Muscle of leg (tissue), 16 donors: Measurements from ENCODE around the gene GPR180. TPM values are rescaled to one million over a fixed set of nuclear protein-coding genes. Genes with fewer than 3 reads are reported as not detected.

Experiments
- DNase-seq: peaks from one replicate; pipeline ENCODE4 v3.0.0; 2013
- H3K27ac ChIP-seq: one replicate; pipeline ENCODE4 v1.5.1; 2013; ENCODE audit warnings: mild to moderate bottlenecking, low read length, control low read depth
- H3K27me3 ChIP-seq: one replicate; pipeline ENCODE4 v1.6.1; 2013; ENCODE audit warnings: low read length; ENCODE audit not compliant: control insufficient read depth, insufficient read depth
- H3K36me3 ChIP-seq: one replicate; pipeline ENCODE4 v1.6.1; 2013; ENCODE audit warnings: low read length; ENCODE audit not compliant: control insufficient read depth, insufficient read depth
- H3K4me1 ChIP-seq: one replicate; pipeline ENCODE4 v1.6.1; 2013; ENCODE audit warnings: low read length; ENCODE audit not compliant: control insufficient read depth, insufficient read depth
- H3K4me3 ChIP-seq: one replicate; pipeline ENCODE4 v1.5.1; 2013; ENCODE audit warnings: low read length, control low read depth
- H3K9me3 ChIP-seq: replicated peaks from 2 replicates; pipeline ENCODE4 v1.6.1; 2013; ENCODE audit warnings: low read depth, low read length; ENCODE audit not compliant: control insufficient read depth
- WGBS: methylation state at CpG from one replicate; pipeline ENCODE4 v1.1.5; 2013; ENCODE audit warnings: missing lambda C conversion rate; ENCODE audit not compliant: insufficient coverage; 5-methylcytosine and 5-hydroxymethylcytosine counted together
- long read RNA-seq, 11 donors: transcript quantifications; one replicate each; lab custom pipeline, GENCODE V29; 2026
- polyA plus RNA-seq, 8 donors: library from polyadenylated mRNA; unstranded; fragments of 120-200 nt; gene quantifications; one replicate each; pipeline versions ENCODE4 v1.2.1 to v1.2.3, GENCODE V29; 2013; ENCODE audit warnings: inconsistent platforms in 1 of 8, low replicate concordance in 1 of 8; ENCODE audit not compliant: insufficient read length in 8 of 8, insufficient read depth in 1 of 8
- total RNA-seq: library from RNA; stranded (reverse); fragments of 120-200 nt; gene quantifications from one replicate; pipeline ENCODE4 v1.2.4, GENCODE V29; 2013

GPR180 gene
- total RNA-seq = 7.4 TPM
- polyA plus RNA-seq = 1 to 10 TPM; 4.7 to 9.3 (median 6.7) TPM
- long read RNA-seq, donor 1, full-length matches to known transcripts = 3 of 3 reads
- long read RNA-seq, donor 1, partial matches to known transcripts = 0 of 3 reads
- long read RNA-seq, donor 1, other reads (novel, unspliced or antisense) = 0 of 3 reads
- long read RNA-seq, donor 2 = 0 reads
- long read RNA-seq, donor 3, full-length matches to known transcripts = 4 of 4 reads
- long read RNA-seq, donor 3, partial matches to known transcripts = 0 of 4 reads
- long read RNA-seq, donor 3, other reads (novel, unspliced or antisense) = 0 of 4 reads
- long read RNA-seq, donor 4, full-length matches to known transcripts = 5 of 5 reads
- long read RNA-seq, donor 4, partial matches to known transcripts = 0 of 5 reads
- long read RNA-seq, donor 4, other reads (novel, unspliced or antisense) = 0 of 5 reads
- long read RNA-seq, donor 5, full-length matches to known transcripts = 7 of 7 reads
- long read RNA-seq, donor 5, partial matches to known transcripts = 0 of 7 reads
- long read RNA-seq, donor 5, other reads (novel, unspliced or antisense) = 0 of 7 reads
- long read RNA-seq, donor 6, full-length matches to known transcripts = 3 of 3 reads
- long read RNA-seq, donor 6, partial matches to known transcripts = 0 of 3 reads
- long read RNA-seq, donor 6, other reads (novel, unspliced or antisense) = 0 of 3 reads
- long read RNA-seq, donor 7, full-length matches to known transcripts = 5 of 5 reads
- long read RNA-seq, donor 7, partial matches to known transcripts = 0 of 5 reads
- long read RNA-seq, donor 7, other reads (novel, unspliced or antisense) = 0 of 5 reads
- long read RNA-seq, donor 8 = 0 reads
- long read RNA-seq, donor 9, full-length matches to known transcripts = 2 of 2 reads
- long read RNA-seq, donor 9, partial matches to known transcripts = 0 of 2 reads
- long read RNA-seq, donor 9, other reads (novel, unspliced or antisense) = 0 of 2 reads
- long read RNA-seq, donor 10, full-length matches to known transcripts = 5 of 5 reads
- long read RNA-seq, donor 10, partial matches to known transcripts = 0 of 5 reads
- long read RNA-seq, donor 10, other reads (novel, unspliced or antisense) = 0 of 5 reads
- long read RNA-seq, donor 11, full-length matches to known transcripts = 2 of 2 reads
- long read RNA-seq, donor 11, partial matches to known transcripts = 0 of 2 reads
- long read RNA-seq, donor 11, other reads (novel, unspliced or antisense) = 0 of 2 reads

DNA sequence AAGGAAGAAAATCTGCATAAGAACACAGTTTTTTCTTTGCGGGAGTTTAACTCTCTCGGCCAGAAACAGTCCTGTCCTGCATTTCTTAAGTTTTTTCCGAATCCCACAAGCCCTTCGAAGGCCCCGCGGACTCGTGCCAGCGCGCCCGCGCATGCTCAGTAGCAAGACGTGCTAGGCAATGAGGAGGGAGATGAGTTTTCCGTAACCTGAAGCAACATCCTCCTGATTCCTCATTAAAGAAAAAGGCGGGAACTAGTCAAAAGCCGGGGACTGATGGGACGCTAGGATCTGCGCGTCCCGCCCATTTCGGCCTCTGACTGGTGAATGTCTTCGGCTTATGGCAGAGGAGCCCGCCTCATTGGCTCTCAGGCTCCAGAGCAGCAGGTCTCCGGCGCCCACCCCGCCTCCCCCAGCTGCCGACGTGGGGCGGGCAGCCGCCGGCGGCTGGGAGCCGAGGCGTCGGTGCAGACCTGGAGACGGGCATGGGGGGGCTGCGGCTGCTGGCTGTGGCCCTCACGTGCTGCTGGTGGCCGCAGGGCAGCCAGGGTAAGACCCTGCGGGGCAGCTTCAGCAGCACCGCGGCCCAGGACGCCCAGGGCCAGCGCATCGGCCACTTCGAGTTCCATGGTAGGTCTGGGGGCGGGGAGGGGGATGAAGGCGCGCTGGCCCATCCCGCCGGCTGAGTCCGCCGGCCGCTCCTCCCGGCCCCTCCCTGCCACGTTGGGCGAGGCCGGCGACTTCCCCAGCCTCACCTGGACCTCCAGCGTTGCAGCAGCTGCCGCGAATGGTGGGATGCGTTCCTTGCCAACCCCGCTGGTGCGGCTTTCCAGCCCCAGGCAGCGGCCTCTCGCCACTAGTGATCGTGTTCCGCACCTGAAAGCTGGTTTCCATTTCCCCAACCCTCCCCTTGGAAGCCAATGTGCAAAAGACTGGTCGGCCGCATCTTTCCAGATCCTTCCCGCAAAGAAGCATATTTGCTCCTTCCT lies at the start of gene GPR180:
TSS of gene GPR180 (plus strand) at position 412 of the 986 bp plus-strand sequence. CDS start at position 483, 71 bp downstream.
- Histone ChIP-seq H3K9me3 (no peaks in the 10 kb centered on the region), H3K4me1 (peaks cover 8% of the 10 kb centered on the region), H3K36me3 (peaks cover 3% of the 10 kb centered on the region), H3K27me3 (no peaks in the 10 kb centered on the region), H3K27ac (peak within 1 kb of the TSS; percentile 96), H3K4me3 (peak within 1 kb of the TSS; percentile 87)
- WGBS = 0% methylated on average over 64 of the region's 71 CpGs
- DNase-seq = peak; percentile 100

DNA sequence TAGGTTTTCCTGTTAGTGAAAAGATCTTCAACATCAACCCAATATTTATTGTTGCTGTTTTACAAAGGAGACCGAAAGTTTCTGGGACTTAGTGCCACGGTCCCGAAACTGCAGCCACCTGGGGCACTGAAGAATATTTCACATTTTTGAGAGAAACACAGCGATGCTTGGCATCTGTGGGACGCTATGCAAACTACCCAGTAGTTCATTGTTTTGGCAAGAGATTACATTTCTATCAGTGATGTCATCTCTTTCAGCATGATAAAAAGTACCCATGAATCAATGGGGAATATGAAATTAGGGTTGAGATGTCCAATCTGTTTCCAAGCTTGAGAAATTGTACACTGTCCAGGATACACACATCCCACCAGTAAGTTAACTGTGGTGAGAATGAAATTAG lies 49.6 kb upstream of the GPR180 start:
- WGBS = no CpG with 5 or more reads among the region's 5 CpGs
- DNase-seq = no peak

DNA sequence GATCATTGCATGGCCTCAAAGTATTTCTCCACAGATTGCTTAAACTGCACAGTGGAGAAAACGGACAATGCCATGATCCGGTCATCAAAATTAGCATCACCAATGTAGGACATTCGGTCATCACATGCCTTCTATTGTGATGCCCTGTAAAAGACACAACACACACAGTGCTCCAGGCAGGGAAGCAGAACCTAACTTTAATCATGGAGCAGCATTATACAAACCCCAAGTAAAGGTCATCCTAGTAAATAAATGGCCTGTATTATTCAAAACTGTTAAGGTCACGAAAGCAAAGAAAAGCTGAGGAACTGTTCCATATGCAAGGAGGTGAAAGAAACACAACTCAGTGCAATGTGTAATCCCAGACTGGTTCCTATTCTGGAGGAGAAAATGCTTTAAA lies 47.9 kb upstream of the GPR180 start:
- H3K4me1 ChIP-seq = peaks cover 2% of the 10 kb centered on the region
- H3K4me3 ChIP-seq = no peak overlapping the region
- no peak for DNase-seq
- 86% methylated on average over 4 of the region's 4 CpGs for WGBS
- H3K36me3 ChIP-seq = no peaks in the 10 kb centered on the region
- no peaks in the 10 kb centered on the region for H3K9me3 ChIP-seq
- no peaks in the 10 kb centered on the region for H3K27me3 ChIP-seq
- H3K27ac ChIP-seq = no peak overlapping the region

More for the DNA sequence above, 49.6 kb upstream of the GPR180 start:
- H3K27me3 ChIP-seq = no peaks in the 10 kb centered on the region
- H3K4me1 ChIP-seq = peaks cover 7% of the 10 kb centered on the region
- H3K27ac ChIP-seq = no peak overlapping the region
- H3K36me3 ChIP-seq = no peaks in the 10 kb centered on the region
- no peaks in the 10 kb centered on the region for H3K9me3 ChIP-seq
- H3K4me3 ChIP-seq = no peak overlapping the region

DNA sequence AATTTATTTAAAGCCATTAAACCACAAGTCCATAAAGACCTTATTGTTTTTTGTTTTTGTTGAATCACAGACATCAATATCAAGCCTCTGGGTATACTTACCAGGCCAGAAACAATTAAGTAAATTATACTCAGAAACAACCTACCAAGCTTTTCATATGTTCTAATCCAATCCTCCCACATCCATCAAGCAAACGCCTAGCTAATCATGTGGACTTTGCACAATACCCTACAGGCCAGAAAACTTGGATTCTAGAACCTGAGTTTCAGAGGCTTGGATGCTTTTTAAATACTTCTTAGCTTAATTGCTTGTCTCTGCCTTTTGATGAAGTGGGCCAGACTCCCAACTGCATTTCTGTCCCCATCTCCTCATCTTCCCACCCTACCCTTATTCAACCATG lies 45.6 kb upstream of the GPR180 start:
- Histone ChIP-seq H3K4me1 (no peaks in the 10 kb centered on the region), H3K27me3 (no peaks in the 10 kb centered on the region), H3K27ac (no peak overlapping the region), H3K9me3 (no peaks in the 10 kb centered on the region), H3K4me3 (no peak overlapping the region), H3K36me3 (no peaks in the 10 kb centered on the region)
- DNase-seq = no peak
- WGBS = 20% methylated on average over 1 of the region's 1 CpG

DNA sequence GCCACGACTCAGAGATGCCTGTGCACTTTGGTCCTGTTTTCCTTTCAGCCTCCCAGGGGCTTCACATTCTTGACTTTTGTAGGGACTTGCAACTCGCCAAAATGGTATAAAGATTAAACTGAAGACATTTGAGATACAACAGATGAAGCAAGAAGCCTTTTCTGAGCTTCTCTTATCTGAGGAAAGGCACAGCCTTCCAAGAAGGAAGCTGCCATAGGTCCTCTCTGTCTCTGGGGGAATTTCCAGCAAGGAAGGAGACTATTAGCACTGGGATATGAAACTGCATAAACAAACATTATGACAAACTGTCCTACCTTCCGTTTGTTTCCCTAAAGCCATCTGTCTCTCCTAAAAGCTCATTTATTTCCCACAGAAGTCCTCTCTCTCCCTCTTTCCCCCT lies 45.0 kb upstream of the GPR180 start:
- Histone ChIP-seq H3K36me3 (no peaks in the 10 kb centered on the region), H3K9me3 (no peaks in the 10 kb centered on the region), H3K27ac (no peak overlapping the region), H3K4me1 (no peaks in the 10 kb centered on the region), H3K27me3 (no peaks in the 10 kb centered on the region), H3K4me3 (no peak overlapping the region)
- 35% methylated on average over 2 of the region's 3 CpGs for WGBS
- no peak for DNase-seq

DNA sequence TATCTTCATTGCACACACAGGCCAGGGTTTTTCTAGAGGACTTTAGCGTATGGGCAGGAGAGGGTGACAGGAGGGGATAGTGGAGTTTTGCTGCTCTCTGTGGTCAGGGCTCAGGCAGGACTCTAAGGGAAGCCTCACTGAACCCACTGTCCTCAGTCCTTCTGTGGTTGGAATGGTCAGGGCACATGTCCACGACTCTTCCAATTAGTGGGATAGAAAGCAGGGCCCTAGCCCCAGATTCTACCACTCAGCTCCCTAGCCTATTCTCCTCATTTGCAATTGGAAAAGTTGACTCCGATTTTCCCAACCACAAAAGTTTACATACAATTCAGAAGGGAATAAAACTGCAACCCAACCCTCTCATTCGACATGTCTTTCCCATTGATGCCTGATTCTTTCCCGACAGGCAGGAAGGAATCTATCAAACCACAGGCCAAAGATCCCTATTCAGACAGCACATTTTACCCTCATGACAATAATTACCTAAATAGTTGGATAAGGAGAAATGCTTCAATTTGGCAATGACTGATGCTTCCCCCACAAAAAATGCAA lies 43.9 kb upstream of the GPR180 start:
- WGBS = 47% methylated on average over 2 of the region's 5 CpGs
- H3K9me3 ChIP-seq = no peaks in the 10 kb centered on the region
- no peaks in the 10 kb centered on the region for H3K27me3 ChIP-seq
- no peak overlapping the region for H3K27ac ChIP-seq
- H3K36me3 ChIP-seq = no peaks in the 10 kb centered on the region
- no peaks in the 10 kb centered on the region for H3K4me1 ChIP-seq
- no peak overlapping the region for H3K4me3 ChIP-seq
- peak; percentile 56 for DNase-seq

DNA sequence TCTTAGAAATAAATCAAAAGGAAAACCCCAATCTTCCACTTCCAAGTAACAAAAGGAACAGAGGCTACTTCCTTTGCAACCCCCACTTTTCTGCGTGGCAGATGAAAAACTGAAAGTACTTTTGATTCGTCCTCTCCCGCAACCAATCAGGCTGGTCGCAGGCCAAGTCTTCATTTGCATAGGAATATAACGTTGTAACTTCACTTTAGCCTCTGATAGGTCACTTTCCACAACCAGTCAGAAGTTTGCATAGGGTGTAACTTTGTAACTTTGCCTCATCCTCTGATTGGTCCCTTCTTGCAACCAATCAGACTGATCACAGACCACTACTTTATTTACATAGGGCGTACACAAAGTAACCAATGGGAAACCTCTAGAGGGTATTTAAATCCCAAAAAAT lies 42.9 kb upstream of the GPR180 start:
- 67% methylated on average over 1 of the region's 6 CpGs for WGBS

DNA sequence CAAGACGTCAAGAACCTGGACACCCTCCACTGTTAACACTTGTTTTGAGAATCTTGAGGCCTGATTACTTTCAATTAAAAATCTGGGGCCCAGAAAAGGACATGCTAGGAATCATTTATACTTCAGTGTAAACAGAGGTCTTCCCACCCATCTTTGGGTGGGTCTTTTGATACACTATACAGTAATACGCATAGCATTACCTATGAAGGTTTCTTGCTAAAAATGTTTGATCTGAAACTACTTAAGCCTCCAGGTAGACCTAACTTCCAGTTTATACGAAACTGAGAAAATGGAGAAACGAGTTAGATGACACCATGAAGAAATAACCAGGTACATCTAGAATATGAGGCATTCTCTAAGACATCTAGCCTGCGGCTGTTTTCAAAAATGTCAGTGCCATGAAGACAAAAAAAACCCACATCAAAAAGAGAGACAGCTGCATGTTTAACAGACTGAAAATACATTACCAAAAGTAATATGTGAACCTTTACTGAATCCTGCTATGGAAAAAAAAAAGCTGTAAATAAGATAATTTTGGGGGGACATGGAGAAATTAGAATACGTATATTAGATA lies 42.3 kb upstream of the GPR180 start:
- Histone ChIP-seq H3K27me3 (no peaks in the 10 kb centered on the region), H3K36me3 (peaks cover 2% of the 10 kb centered on the region), H3K9me3 (no peaks in the 10 kb centered on the region), H3K4me1 (no peaks in the 10 kb centered on the region), H3K27ac (no peak overlapping the region), H3K4me3 (no peak overlapping the region)
- WGBS = no CpG with 5 or more reads among the region's 6 CpGs
- no peak for DNase-seq

More for the DNA sequence above, 42.9 kb upstream of the GPR180 start:
- Histone ChIP-seq H3K27me3 (no peaks in the 10 kb centered on the region), H3K4me3 (no peak overlapping the region), H3K27ac (no peak overlapping the region), H3K4me1 (no peaks in the 10 kb centered on the region), H3K36me3 (peaks cover 2% of the 10 kb centered on the region), H3K9me3 (no peaks in the 10 kb centered on the region)
- DNase-seq = no peak
